ENCODE data around the gene NR1D2.
A peak's percentile ranks its signal among the peaks of the same experiment; 100 is the strongest.

NR1D2 gene

DNA sequence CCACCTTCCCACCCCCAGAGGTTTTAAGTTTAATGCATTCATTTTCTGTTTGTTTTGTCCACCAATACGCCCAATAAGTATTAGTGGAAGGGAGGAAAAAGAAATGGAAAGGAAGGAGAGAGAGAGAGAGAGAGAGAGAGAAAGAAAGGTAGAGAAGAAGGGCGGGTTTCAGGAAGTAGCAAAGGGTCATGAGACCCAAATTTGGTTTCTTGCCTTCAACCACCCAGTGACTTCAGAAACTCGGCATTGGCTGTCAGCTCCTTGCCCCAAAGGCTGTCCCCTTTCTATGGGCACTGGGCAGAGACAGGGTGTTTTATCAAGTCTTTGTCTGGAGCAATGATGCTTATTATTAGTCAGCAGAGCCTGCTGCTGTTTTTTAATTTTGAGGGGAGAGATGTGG is 13.5 kb upstream of the NR1D2 start:
- no peak for DNase-seq (ENCODE audit: low spot score)

DNA sequence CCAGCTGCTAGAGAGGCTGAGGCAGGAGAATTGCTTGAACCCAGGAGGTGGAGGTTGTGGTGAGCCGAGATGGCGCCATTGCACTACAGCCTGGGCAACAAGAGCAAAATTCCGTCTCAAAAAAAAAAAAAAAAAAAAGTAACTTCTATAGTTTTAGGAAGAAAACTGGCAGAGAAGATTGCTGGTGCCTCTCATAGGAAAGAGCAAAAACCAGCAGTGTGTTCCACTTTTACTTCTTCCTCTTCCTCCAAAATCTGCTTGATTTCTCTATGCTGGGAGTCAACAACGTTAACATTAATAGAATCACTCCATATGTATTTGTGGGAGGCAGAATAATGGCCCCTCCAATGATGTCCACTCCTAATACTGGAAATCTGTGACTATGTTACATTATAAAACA is 12.5 kb upstream of the NR1D2 start:
- no peak for DNase-seq (ENCODE audit: low spot score)

DNA sequence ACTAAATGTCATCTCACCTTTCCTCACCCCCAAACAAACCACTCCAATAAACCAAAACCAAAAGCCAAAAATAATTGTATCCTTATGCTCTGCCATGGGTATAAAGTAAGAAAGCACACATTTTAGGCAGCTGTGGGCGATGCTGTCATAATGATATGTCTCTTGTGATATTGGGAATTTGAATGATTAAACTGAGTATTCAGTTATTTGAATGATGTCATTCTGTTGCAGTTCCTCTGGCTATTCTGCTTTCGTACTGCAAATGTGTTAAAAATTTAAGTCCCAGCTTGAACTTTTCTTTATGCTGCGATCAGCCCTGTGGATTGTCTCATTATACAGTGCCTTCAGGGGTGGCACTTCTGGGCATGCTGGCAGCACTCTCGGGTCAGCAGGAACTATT is 10.8 kb upstream of the NR1D2 start:
- no peak for DNase-seq (ENCODE audit: low spot score)

DNA sequence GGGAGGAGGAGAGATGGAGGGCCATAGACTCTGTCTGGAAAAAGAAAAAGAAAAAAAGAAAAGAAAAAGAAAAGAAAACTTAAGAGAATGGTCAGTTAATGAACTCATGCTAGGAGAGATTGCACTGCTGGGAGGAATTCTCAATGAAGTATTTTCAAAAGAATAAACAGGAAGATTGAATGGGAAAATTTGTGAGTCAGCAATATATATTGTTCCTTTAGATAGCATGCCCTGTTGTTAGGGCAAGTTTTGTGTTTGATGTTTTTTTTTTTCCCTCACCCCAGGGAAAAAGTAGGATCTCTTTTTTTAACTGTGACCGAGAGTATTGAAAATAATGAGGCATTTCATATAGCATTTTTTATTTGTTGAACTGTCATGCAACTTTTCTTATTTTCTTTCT is 7.8 kb upstream of the NR1D2 start:
- DNase-seq (ENCODE audit: low spot score), result no peak

DNA sequence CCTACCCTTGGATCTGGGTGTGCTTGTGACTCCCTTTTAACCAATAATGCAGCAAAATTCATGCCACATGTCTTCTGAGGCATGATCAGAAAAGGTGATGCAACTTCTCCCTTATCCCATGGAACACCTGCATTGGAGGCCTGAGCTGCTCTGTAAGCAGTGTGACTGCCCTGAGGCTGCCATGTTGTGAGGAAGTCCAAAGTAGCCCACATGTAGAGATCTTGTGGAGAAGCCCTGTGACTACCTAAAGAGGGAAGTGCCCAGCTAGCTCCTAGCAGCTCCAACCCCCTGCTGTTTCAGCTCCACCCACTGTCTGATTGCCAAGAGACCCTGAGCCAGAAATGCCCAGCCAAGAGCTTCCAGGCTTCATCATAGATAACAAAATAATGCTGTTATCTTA is 6.4 kb upstream of the NR1D2 start:
- no peak for DNase-seq (ENCODE audit: low spot score)

DNA sequence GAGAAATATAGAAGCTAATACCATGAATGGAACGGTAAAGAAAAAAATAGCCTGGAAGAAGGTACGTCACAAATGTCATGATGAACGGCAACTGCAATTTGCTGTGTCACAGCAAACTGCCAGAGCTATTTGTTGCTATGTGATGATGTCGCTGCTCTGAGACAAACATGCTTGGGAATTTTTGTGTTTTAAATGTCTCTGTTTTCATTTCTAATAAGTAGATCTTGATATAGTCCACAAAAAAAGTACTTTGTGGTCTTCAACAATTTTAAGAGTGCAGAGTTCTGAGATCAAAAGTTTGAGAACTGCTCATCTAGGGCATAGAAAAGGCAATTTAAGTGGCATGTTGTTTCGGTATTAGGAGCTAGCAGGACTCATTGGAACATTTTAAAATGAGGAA is 4.3 kb upstream of the NR1D2 start:
- DNase-seq (ENCODE audit: low spot score), result no peak

DNA sequence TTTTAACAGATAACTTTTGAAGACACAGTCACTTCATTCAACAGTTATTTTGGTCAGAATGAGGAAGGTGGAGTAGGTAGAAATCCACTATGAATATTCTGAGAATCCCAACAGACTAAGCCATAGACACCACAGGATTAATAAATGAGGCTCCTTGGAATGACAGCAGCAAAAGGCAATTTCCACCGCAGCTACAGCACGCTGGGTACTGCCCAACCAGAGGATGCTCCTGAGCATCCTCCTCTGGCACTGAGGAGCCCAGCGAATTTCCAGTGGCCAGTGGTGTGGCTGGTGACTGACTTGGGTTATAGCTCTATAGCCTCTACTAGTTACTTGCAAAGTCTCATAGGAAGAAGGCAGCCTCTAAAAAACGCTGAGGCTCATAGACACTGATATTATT is 3.6 kb upstream of the NR1D2 start:
- no peak for DNase-seq (ENCODE audit: low spot score)

DNA sequence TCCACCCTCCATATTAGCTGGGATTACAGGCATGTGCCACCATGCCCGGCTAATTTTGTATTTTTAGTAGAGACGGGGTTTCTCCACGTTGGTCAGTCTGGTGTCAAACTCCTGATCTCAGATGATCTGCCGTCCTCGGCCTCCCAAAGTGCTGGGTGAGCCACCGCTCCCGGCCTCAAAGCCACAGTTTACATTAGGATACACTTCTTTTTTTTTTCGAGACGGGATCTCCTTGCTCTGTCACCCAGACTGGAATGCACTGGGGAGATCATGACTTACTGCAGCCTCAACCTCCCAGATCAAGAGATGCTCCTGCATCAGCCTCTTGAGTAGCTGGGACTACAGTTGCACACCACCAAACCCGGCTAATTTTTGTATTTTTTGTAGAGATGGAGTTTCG is 2.5 kb upstream of the NR1D2 start:
- DNase-seq (ENCODE audit: low spot score), result no peak

DNA sequence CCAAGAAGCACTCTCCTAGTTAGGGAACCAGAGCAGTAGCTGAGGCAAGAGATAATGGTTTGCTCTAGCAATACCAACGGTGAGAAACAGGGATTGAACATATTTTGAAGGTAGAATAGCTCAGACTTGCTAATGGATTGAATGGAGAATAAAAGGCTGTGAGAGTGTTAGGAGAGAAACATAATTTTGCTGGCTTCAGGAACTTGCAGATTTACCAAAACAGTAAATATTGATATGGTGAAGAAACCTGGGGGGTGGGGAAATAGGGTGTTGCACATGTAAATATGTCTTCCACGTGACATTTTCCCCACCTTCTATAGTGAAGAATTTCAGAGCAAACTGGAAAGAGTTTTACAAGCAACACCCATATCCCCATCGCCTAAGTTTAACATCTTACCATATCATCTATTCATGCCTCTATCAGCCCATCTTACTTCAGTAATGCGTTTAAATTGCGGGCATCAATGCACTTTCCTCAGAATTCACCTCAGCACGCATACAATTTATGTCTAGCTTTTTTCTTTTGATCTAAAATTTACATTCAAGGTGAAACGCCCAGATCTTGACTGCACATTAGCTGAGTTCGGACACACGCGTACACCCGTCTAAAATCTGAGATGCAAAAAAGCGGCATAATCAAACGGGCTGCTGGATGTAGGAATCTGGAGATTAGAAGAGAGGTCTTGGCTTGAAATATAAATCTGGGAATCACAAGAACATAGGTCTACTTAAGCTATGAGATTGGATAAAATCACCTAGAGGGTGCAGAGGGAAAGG is 891 bp upstream of the NR1D2 start:
- no peak for DNase-seq (ENCODE audit: low spot score)

DNA sequence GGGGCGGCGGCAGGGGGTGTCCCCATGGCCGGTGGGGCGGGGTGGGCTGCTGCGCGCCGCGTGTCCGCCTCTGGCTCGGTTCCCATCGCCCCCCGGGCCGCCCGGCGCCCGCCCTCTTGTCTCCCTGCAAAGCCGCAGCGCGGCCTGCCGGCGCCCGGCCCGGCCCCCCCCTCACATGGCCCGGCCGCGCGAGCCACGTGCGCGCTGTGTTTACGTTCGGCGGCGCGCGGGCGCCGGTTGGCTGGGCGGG is 502 bp downstream of the NR1D2 start:
- DNase-seq (ENCODE audit: low spot score), result no peak

DNA sequence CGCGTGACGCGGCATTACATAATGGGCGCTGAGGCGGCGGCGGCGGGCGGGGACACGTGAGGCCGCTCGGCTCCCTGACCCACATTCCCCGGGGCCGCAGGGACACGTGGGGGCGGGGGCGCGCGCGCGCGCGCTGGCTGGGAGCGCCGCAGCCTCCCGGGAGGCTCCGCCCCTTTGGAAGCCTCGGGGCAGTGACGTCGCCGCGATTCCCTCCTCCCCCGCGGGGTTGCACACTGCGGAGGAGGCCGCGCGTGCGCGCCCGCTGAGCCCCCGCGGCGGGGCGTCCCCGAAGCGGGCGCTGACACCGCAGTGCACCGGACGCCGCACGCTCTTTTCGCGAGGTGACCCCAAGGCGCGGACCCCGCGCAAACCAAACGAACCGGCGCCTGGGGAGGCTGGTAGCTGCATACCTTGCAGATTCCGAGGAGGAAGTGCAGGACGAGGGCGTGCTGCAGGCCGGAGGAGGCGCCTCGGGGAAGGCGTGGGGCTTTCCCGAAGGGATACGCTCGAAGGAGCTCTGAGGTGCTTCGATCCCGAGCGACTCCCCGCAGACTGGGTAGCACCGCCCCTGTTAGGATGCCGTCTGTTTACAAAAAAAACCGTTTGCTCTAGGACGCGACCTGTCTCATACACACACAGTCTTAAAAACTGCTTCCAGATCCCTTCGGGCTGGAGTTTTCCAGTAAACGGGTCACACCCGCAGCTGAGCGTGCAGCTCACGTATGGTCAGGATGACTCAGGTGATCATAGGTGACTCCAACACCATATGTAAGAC is 1.0 kb downstream of the NR1D2 start:
- peak; percentile 96 for DNase-seq (ENCODE audit: low spot score)

DNA sequence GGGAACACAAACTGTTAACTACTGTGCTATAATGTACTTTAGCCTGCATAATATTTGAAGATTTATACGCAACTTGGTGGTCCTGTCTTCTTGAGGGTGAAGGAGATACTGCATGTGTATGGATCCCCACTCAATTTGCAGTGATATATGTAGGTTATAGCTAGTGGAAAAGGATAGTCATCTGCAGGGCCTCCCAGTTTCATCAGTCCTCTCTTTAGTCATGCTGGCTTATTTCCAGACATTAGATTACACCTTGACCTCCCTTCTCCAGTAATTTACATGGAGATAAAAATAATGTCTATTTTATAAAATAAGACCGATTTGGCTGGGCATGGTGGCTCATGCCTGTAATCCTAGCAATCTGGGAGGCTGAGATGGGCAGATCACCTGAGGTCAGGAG is 3.7 kb downstream of the NR1D2 start:
- no peak for DNase-seq (ENCODE audit: low spot score)

DNA sequence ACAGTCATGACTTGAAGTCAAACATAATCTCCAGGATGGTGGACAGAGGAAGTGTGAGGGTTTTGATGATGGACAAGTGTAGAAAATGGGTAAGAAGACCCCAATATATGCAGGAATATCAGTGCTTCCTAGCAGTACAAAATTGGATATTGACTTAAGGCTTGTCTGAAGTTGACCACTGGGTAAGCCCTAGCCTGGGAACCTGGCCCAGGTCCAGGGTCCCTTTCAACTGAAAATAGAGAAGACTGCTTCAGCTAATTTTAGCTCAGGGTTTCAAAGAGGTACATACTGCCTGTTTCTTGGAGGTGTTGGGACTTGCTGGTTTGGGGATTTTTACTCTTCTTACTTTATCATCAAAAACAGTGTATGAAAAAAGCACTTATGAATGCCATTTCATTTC is 4.7 kb downstream of the NR1D2 start:
- peak; percentile 40 for DNase-seq (ENCODE audit: low spot score)

DNA sequence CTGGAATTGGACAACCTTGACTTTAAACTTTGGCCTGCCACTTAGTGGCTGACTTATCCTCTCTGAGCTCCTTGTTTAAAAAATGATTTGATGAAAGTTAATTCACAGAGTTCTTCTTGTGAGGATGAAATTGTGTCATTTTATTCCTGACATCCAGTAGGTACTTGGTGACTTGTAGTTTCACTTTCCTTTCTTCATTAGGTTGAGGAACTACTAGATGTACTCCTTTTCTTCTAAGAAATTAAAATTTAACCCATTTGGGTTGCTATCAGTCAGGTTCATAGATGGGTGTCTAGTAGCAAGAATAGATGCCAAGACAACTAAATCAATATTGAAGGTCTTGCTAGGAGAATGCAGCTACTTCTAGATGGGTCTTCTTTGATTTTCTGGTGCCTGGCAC is 5.2 kb downstream of the NR1D2 start:
- no peak for DNase-seq (ENCODE audit: low spot score)

DNA sequence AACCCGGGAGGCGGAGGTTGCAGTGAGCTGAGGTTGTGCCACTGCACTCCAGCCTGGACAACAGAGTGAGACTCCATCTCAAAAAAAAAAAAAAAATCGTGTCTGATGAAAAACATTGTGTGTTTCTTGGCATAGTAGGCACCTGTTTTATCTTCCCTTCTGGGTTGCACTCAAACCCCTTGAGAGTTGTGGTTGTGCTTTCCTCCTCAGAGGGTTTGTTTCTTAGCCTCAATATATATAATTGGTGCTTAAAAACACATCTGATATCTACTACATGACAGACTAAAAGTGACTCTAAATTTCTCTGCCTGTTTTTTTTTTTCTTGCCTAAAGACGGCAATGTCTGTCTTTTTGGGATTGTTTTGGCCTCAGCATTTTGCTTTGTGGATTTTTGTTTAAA is 7.6 kb downstream of the NR1D2 start:
- no peak for DNase-seq (ENCODE audit: low spot score)

DNA sequence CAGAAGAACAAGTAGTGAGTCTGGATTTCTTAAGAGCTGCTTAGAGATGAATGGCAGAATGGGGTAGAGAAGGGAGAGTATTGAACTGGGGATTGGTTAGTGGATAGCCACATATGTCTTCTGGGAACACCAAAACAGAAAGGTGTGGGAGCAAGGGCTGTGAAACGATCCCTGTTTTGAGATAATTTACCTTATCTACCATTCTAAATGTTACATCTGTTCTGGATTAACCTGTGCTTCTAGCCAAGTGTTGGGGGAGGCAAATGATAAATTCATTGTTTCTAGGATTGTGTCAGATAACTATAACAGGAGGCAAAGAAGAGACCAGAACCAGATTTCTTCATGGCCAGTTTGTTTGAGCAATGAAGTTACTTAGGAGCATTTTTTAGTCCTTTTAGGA is 8.4 kb downstream of the NR1D2 start:
- DNase-seq (ENCODE audit: low spot score), result no peak

DNA sequence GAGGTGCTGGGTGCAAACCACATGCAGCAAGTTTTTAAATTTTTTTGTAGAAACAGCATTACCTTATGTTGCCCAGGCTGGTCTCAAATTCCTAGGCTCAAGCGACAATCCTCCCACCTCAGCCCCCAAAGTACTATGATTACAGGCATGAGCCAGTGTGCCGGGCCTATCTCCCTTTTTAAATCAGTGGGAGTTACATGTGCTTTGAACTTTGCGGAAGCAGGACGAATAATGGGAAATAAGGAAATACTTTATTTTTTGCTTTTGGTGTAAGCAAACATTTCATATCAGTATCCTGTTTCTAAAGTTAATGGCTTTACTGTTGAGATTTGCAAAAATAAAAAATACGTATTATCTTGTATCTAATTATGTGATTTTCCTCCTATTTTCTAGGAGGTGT is 9.1 kb downstream of the NR1D2 start:
- no peak for DNase-seq (ENCODE audit: low spot score)

DNA sequence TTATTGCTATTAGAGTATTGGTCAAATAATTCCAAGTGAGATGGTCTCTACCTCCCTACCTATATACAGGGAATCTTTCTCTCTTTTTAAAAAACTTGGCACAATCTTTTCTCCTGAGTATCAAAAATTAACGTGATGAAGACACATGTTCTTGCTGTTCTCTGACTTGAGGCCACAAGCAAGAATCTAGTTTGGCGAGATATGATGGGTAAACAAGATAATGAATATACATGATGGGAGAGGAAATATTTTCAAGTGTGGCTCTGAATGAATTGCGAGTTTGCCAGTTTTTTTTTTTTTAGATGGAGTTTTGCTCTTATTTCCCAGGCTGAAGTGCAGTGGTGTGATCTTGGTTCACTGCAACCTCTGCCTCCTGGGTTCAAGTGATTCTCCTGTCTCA is 11.6 kb downstream of the NR1D2 start:
- no peak for DNase-seq (ENCODE audit: low spot score)

DNA sequence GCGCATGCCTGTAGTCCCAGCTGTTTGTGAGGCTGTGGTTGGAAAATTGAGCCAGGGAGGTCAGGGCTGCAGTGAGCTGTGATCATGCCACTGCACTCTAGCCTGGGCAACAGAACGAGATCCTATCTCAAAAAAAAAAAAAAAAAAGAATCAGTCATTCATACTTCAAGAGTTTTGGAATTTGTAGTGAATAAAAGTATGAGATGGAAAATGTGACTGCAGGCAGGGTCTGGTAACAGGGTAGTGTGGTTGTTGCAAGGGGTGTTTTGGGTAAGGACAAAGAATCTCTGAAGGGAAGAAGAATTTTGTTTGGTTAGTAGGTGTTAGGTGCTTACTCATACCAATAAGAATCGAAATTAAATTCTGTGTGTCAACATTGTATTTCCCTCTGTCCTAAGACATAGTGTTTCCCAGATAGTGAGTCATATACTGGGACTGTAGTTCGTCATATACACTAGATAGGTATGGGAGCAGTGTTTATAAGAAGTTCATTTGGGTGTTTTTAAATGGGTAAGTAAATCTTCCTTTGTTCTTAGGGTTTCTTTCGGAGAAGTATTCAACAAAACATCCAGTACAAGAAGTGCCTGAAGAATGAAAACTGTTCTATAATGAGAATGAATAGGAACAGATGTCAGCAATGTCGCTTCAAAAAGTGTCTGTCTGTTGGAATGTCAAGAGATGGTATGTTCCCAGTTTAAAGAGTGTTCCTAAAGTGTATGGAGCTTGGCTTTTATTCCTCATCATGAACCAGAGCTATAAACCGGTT is 14.2 kb downstream of the NR1D2 start:
- DNase-seq (ENCODE audit: low spot score), result no peak

DNA sequence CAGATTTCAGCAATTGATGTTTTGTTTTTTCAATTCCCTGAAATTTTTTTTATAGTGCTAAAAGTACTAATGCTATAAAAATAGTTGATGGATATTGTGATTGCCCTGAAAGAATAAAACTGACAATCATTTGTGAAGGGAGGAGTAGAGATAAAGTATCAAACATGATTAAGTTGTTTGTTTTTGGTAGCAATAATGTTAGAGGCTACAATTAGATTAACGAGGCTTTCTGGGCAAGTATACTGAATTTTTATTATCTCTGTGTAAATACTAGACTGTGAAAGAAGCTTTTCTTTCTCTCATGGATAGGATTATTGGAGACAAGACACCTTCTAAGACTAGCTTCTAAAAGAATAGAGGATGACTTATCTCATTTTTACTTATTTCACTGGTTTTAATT is 15.6 kb downstream of the NR1D2 start:
- no peak for DNase-seq (ENCODE audit: low spot score)

DNA sequence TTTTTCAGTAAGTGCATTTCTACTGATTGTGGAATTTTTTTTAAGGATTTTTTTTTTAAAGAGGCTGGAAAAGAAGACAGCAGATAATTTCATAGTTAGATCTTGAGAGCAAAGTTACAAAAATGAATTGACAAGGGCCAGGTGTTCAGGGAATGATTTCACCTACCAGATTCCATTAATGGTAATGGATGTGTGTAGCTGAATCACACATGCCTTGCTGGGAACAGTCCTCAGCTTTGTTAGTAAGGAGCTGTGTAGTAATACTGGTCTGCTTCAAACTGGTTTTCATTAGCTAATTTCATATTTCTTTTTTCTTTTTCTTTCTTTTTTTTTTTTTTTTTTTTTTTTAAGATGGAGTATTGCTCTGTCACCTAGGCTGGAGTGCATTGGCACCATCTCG is 16.0 kb downstream of the NR1D2 start:
- no peak for DNase-seq (ENCODE audit: low spot score)

DNA sequence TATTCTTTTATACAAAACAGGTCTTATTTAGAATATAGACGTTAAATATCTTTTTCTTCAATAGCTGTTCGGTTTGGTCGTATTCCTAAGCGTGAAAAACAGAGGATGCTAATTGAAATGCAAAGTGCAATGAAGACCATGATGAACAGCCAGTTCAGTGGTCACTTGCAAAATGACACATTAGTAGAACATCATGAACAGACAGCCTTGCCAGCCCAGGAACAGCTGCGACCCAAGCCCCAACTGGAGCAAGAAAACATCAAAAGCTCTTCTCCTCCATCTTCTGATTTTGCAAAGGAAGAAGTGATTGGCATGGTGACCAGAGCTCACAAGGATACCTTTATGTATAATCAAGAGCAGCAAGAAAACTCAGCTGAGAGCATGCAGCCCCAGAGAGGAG is 16.8 kb downstream of the NR1D2 start:
- DNase-seq (ENCODE audit: low spot score), result no peak

DNA sequence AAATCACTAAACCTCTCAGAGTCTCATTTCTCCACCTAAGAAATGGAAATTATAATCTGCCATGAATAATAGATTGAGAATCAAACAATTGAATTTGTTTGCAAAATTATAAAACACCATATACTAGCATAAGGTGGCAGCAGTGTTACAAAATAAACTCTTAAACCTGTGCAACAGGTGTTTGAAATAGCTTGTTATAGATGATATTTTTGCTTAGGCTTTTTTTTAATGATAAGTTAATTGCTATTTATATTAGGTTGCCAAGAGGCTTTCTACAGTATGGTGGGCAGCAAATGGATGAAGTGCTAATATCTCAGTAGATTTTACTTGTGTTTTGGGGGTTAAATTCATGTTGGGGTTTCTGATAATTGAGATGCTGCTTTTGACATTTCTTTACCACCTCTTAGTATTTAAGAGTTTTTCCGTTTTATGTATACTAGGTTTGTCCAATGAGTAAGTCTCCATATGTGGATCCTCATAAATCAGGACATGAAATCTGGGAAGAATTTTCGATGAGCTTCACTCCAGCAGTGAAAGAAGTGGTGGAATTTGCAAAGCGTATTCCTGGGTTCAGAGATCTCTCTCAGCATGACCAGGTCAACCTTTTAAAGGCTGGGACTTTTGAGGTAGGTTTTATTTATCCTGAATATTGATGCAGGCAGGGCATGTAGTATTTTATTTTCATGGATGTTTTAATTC is 19.6 kb downstream of the NR1D2 start:
- DNase-seq (ENCODE audit: low spot score), result no peak

Measured in pons (tissue), 1 donor.